HEK293 (cell line): ENCODE measurements around the gene ZNF236.
A peak's percentile ranks its signal among the peaks of the same experiment; 100 is the strongest.

ENCODE experiments used
- EGR2 ChIP-seq: fragments of 450-650 bp; formaldehyde crosslinking; IDR thresholded peaks from 2 replicates; pipeline ENCODE4 v1.5.1; 2016; ENCODE audit warnings: low read depth, missing biosample characterization, missing genetic modification characterization
- GLIS1 ChIP-seq: fragments of 450-650 bp; formaldehyde crosslinking; IDR thresholded peaks from 2 replicates; pipeline ENCODE4 v1.5.1; 2016; ENCODE audit warnings: missing biosample characterization, missing genetic modification characterization
- HOXD13 ChIP-seq: sonication (generic); formaldehyde crosslinking; IDR thresholded peaks from 2 replicates; pipeline ENCODE4 v1.8.0; 2022; ENCODE audit warnings: missing genetic modification reagents, borderline replicate concordance
- KLF10 ChIP-seq: fragments of 450-650 bp; IDR thresholded peaks from 2 replicates; pipeline ENCODE4 v1.5.1; 2018; ENCODE audit warnings: missing biosample characterization, mild to moderate bottlenecking, missing genetic modification characterization
- PRDM2 ChIP-seq: fragments of 450-650 bp; formaldehyde crosslinking; IDR thresholded peaks from 2 replicates; pipeline ENCODE4 v1.5.1; 2016; ENCODE audit warnings: missing biosample characterization, missing genetic modification characterization, borderline replicate concordance
- REST ChIP-seq: fragments of 450-650 bp; formaldehyde crosslinking; IDR thresholded peaks from 2 replicates; pipeline ENCODE4 v1.5.1; 2016; ENCODE audit warnings: missing biosample characterization, missing genetic modification characterization
- SP3 ChIP-seq: fragments of 450-650 bp; formaldehyde crosslinking; IDR thresholded peaks from 2 replicates; pipeline ENCODE4 v1.5.1; 2016; ENCODE audit warnings: missing biosample characterization, missing genetic modification characterization
- YY2 ChIP-seq: fragments of 450-650 bp; formaldehyde crosslinking; IDR thresholded peaks from 2 replicates; pipeline ENCODE4 v1.5.1; 2016; ENCODE audit warnings: missing biosample characterization, missing genetic modification characterization
- ZBTB10 ChIP-seq: fragments of 450-650 bp; formaldehyde crosslinking; IDR thresholded peaks from 2 replicates; pipeline ENCODE4 v1.5.1; 2016; ENCODE audit warnings: missing biosample characterization, missing genetic modification characterization
- ZNF140 ChIP-seq: fragments of 450-650 bp; formaldehyde crosslinking; IDR thresholded peaks from 2 replicates; pipeline ENCODE4 v1.5.1; 2016; ENCODE audit warnings: missing biosample characterization, missing genetic modification characterization
- ZNF248 ChIP-seq: fragments of 450-650 bp; formaldehyde crosslinking; IDR thresholded peaks from 2 replicates; pipeline ENCODE4 v1.5.1; 2017; ENCODE audit warnings: missing biosample characterization, missing genetic modification characterization
- ZNF292 ChIP-seq: fragments of 450-650 bp; formaldehyde crosslinking; IDR thresholded peaks from 2 replicates; pipeline ENCODE4 v1.5.1; 2016; ENCODE audit warnings: low read depth, missing biosample characterization, missing genetic modification characterization, borderline replicate concordance
- ZNF335 ChIP-seq: fragments of 450-650 bp; formaldehyde crosslinking; conservative IDR thresholded peaks from 2 replicates; pipeline ENCODE4 v1.5.1; 2016; ENCODE audit warnings: missing biosample characterization, missing genetic modification characterization
- ZNF37A ChIP-seq: fragments of 450-650 bp; IDR thresholded peaks from 2 replicates; pipeline ENCODE4 v1.5.1; 2018; ENCODE audit warnings: missing biosample characterization, missing genetic modification characterization
- ZNF501 ChIP-seq: fragments of 450-650 bp; formaldehyde crosslinking; IDR thresholded peaks from 2 replicates; pipeline ENCODE4 v1.5.1; 2016; ENCODE audit warnings: missing biosample characterization, missing genetic modification characterization
- ZNF585B ChIP-seq: fragments of 450-650 bp; formaldehyde crosslinking; IDR thresholded peaks from 2 replicates; pipeline ENCODE4 v1.5.1; 2016; ENCODE audit warnings: missing biosample characterization, missing genetic modification characterization
- ZNF639 ChIP-seq: fragments of 450-650 bp; formaldehyde crosslinking; IDR thresholded peaks from 2 replicates; pipeline ENCODE4 v1.5.1; 2016; ENCODE audit warnings: missing biosample characterization, missing genetic modification characterization
- ZNF654 ChIP-seq: fragments of 450-650 bp; formaldehyde crosslinking; IDR thresholded peaks from 2 replicates; pipeline ENCODE4 v1.5.1; 2016; ENCODE audit warnings: low read depth, missing biosample characterization, missing genetic modification characterization
- ZNF692 ChIP-seq: fragments of 450-650 bp; formaldehyde crosslinking; IDR thresholded peaks from 2 replicates; pipeline ENCODE4 v1.5.1; 2016; ENCODE audit warnings: missing biosample characterization, missing genetic modification characterization
- ZNF704 ChIP-seq: fragments of 450-650 bp; formaldehyde crosslinking; IDR thresholded peaks from 2 replicates; pipeline ENCODE4 v1.5.1; 2016; ENCODE audit warnings: missing biosample characterization, missing genetic modification characterization
- ZNF747 ChIP-seq: fragments of 450-650 bp; formaldehyde crosslinking; IDR thresholded peaks from 2 replicates; pipeline ENCODE4 v1.5.1; 2016; ENCODE audit warnings: missing biosample characterization, missing genetic modification characterization
- ZNF776 ChIP-seq: fragments of 450-650 bp; formaldehyde crosslinking; IDR thresholded peaks from 2 replicates; pipeline ENCODE4 v1.5.0; 2017; ENCODE audit warnings: missing biosample characterization, missing genetic modification characterization, borderline replicate concordance
- ZNF777 ChIP-seq: fragments of 450-650 bp; formaldehyde crosslinking; IDR thresholded peaks from 2 replicates; pipeline ENCODE4 v1.5.1; 2017; ENCODE audit warnings: missing biosample characterization, missing genetic modification characterization, borderline replicate concordance
- ZSCAN16 ChIP-seq: fragments of 450-650 bp; formaldehyde crosslinking; IDR thresholded peaks from 2 replicates; pipeline ENCODE4 v1.5.1; 2016; ENCODE audit warnings: missing biosample characterization, missing genetic modification characterization

The ZNF236 gene

GRCh38 chr18:76982841-76983583, 160.7 kb downstream of the ZNF236 start (continued):
- peak; percentile 44 for TF ChIP-seq ZNF654 (tag by site-specific recombination)
- TF ChIP-seq ZNF292 = no peak
- TF ChIP-seq ZNF692 (tag by site-specific recombination) = no peak
- TF ChIP-seq ZNF747 (tag by site-specific recombination) = no peak
- TF ChIP-seq GLIS1 (tag by site-specific recombination) = peak; percentile 45
- TF ChIP-seq YY2 (tag by site-specific recombination) = no peak
- no peak for TF ChIP-seq PRDM2 (tag by site-specific recombination)
- TF ChIP-seq REST (tag by site-specific recombination) = no peak
- 0 out of 2 replicates have a peak, but pooled peaks have one; percentile 31 for TF ChIP-seq SP3 (tag by site-specific recombination)
- no peak for TF ChIP-seq ZNF248
- no peak for TF ChIP-seq ZNF639 (tag by site-specific recombination)
- TF ChIP-seq ZNF501 (tag by site-specific recombination) = no peak
- TF ChIP-seq ZNF140 (tag by site-specific recombination) = no peak
- no peak for TF ChIP-seq HOXD13 (CRISPR knock-in tag)
- TF ChIP-seq ZBTB10 = no peak
- TF ChIP-seq ZSCAN16 = no peak
- TF ChIP-seq ZNF585B (tag by site-specific recombination) = no peak
- no peak for TF ChIP-seq ZNF704 (tag by site-specific recombination)
- TF ChIP-seq EGR2 (tag by site-specific recombination) = no peak
- no peak for TF ChIP-seq ZNF37A (tag by site-specific recombination)
- TF ChIP-seq KLF10 (tag by site-specific recombination) = no peak
- no peak for TF ChIP-seq ZNF776 (tag by site-specific recombination)
- TF ChIP-seq ZNF777 = no peak
- TF ChIP-seq ZNF335 = no peak
